Coronary artery (tissue), 2 donors: ENCODE data around the gene EFNA4.

Experiments
- DNase-seq: peaks from one replicate; pipeline ENCODE4 v3.0.0-alpha.2; 2017; ENCODE audit warnings: low spot score
- H3K27ac ChIP-seq, 2 donors: fragments of 200-600 bp; sonication (generic); one replicate each; pipeline ENCODE4 v1.5.1; 2016 to 2019
- H3K4me3 ChIP-seq: fragments of 200-600 bp; sonication (generic); 2 replicates; pipeline ENCODE4 v1.5.1; 2016; ENCODE audit warnings: mild to moderate bottlenecking, moderate library complexity
- TF ChIP-seq, protein P1 (sequence below): fragments of 200-600 bp; sonication (generic); IDR thresholded peaks from one replicate; pipeline ENCODE4 v1.5.1; 2019; ENCODE audit warnings: antibody characterized with exemption

The EFNA4 gene

DNA sequence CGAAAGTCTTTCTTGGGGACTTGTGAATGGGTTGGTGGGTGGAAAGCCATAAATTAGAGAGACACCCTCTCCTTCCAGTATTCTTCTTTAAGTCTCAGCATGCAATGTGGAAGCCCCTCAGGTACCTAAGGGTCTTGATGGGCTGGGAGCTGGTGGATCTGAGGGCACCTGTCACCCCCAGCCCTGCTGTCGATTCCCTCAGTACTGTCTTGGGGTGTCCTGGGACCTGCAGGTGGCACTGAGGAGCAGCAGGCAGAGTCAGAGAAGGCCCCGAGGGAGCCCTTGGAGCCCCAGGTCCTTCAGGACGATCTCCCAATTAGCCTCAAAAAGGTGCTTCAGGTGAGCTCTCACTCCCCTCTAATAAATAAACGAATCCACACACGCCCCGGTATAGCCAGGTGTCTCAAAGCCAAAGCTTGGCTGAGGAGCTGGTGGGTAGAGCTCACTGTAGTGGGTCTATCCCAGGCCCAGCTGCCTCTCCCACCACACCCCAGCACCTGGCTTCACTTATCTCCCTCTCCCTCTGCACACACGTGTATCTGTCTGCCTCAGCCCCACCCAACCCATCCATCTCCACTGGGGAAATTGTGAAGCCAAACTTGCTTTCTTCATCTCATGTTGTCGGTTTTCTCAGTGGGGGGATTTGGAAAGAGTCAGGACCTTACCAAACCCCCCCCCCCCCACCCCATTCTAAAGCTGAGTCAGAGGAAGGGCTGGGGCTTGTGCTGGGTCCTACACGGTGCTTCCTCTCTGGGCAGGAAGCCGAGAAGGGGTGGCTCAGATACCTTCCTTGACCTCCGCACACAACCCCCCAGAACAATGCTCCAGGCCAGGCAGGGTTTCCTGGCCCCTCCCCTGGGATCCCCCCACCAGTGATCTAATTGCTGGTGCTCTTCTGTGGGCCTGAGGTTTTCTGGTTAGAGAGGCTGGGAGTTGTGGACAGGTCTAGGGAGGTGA, 10.8 kb upstream of the EFNA4 start:
- TF ChIP-seq, protein P1, sequence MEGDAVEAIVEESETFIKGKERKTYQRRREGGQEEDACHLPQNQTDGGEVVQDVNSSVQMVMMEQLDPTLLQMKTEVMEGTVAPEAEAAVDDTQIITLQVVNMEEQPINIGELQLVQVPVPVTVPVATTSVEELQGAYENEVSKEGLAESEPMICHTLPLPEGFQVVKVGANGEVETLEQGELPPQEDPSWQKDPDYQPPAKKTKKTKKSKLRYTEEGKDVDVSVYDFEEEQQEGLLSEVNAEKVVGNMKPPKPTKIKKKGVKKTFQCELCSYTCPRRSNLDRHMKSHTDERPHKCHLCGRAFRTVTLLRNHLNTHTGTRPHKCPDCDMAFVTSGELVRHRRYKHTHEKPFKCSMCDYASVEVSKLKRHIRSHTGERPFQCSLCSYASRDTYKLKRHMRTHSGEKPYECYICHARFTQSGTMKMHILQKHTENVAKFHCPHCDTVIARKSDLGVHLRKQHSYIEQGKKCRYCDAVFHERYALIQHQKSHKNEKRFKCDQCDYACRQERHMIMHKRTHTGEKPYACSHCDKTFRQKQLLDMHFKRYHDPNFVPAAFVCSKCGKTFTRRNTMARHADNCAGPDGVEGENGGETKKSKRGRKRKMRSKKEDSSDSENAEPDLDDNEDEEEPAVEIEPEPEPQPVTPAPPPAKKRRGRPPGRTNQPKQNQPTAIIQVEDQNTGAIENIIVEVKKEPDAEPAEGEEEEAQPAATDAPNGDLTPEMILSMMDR, result no peak
- Histone ChIP-seq H3K4me3 (peak overlapping the region; percentile 79), H3K27ac (peak overlapping the region; percentile 68 to 91)
- DNase-seq, result no peak

GRCh38 chr1:155053531-155054105, 9.9 kb upstream of the EFNA4 start:
- H3K27ac ChIP-seq, result peak overlapping the region in 1 of 2 donors; percentile 0
- TF ChIP-seq, protein P1, result no peak
- peak overlapping the region; percentile 79 for H3K4me3 ChIP-seq
- DNase-seq, result no peak

DNA sequence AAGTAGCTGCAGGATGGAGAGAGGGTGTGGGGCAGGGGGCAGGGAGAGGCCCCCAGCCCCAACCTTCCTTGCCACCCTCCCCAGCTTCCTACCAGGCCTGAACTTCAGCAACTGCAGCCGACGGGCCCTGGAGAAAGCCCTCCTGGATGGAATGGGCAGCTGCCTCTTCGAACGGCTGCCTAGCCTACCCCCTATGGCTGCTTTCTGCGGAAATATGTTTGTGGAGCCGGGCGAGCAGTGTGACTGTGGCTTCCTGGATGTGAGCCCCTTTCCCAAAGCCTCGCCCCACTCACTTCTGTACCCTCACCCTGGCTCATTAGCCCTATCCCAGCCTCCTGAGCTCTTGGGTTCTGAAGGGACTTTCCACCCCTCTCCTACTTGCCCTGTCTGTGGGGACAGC, 6.4 kb upstream of the EFNA4 start:
- H3K27ac ChIP-seq, result no peak overlapping the region
- H3K4me3 ChIP-seq, result no peak overlapping the region
- TF ChIP-seq, protein P1, result no peak
- no peak for DNase-seq

GRCh38 chr1:155057788-155058211, 5.7 kb upstream of the EFNA4 start:
- TF ChIP-seq, protein P1, result no peak
- Histone ChIP-seq H3K4me3 (no peak overlapping the region), H3K27ac (no peak overlapping the region)
- DNase-seq, result no peak

- TF ChIP-seq, protein P1, result no peak
- no peak for DNase-seq
- Histone ChIP-seq H3K27ac (no peak overlapping the region), H3K4me3 (no peak overlapping the region)
These were observed 2.8 kb upstream of the EFNA4 start for GRCh38 chr1:155060736-155061135.

DNA sequence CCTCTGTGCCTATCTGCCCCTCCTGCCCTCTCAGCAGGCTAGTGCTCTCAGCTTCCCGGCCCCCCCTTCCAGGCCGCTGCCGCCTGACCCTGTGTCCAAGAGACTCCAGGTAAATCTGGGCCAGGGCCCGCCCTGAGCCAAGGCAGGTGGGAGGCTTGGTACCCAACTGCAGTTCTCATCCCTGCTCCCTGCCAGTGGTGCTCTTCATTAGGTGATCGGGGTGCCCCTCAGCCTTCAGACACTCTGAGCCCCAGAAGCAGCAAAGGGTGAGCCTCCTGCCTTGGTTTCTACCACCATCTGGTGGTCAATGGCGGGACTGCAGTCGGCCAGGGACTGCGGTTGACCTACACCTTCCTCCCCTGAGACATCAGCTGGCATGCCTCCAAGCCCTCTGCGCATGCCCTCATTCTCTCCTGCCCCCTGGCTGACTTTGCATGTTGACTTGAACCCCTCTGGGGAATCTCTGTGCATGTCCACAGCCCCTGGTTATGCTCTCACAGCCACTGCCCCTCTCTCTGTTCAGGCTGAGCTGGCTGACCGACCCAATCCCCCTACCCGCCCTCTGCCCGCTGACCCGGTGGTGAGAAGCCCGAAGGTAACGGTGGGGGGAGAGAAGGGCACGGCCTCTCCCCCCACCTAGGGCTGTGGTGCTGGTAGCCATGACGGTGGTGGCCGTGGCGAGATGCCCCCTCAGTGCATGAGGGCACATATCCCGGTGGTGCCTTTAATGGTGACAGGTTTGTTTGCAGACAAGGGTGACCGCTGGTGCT, 2.0 kb upstream of the EFNA4 start:
- Histone ChIP-seq H3K27ac (no peak overlapping the region), H3K4me3 (peak overlapping the region; percentile 26)
- TF ChIP-seq, protein P1, result peak; percentile 100
- DNase-seq, result no peak
